Liver (tissue), 9 donors: ENCODE results near the gene DOCK11. TPM values are rescaled to one million over a fixed set of nuclear protein-coding genes. Genes with fewer than 3 reads are reported as not detected.

ENCODE experiments used
- DNase-seq: peaks from one replicate; pipeline ENCODE4 v3.0.0-alpha.2; 2017; ENCODE audit warnings: low spot score
- H3K27ac ChIP-seq, 2 donors: one replicate each; pipeline ENCODE4 v1.7.0; 2013; ENCODE audit warnings: inconsistent platforms in 2 of 2, low read length in 2 of 2, control low read depth in 1 of 2, low read depth in 1 of 2, mild to moderate bottlenecking in 1 of 2
- H3K27me3 ChIP-seq, 4 donors: one replicate each; pipeline versions ENCODE4 v1.6.1 to v1.7.0; 2013; ENCODE audit warnings: low read length in 3 of 4, inconsistent platforms in 1 of 4, mild to moderate bottlenecking in 1 of 4, moderate library complexity in 1 of 4; ENCODE audit not compliant: control insufficient read depth in 4 of 4, insufficient read depth in 4 of 4
- H3K36me3 ChIP-seq, 4 donors: one replicate each; pipeline versions ENCODE4 v1.6.1 to v1.7.0; 2013; ENCODE audit warnings: low read length in 3 of 4, mild to moderate bottlenecking in 3 of 4, low read depth in 1 of 4, moderate library complexity in 1 of 4; ENCODE audit not compliant: control insufficient read depth in 4 of 4, insufficient read depth in 3 of 4
- H3K4me1 ChIP-seq, 4 donors: one replicate each; pipeline versions ENCODE4 v1.6.1 to v1.7.0; 2013; ENCODE audit warnings: low read length in 3 of 4, mild to moderate bottlenecking in 3 of 4, moderate library complexity in 1 of 4; ENCODE audit not compliant: control insufficient read depth in 4 of 4, insufficient read depth in 4 of 4
- H3K4me3 ChIP-seq, 3 donors: one replicate each; pipeline versions ENCODE4 v1.6.1 to v1.7.0; 2013; ENCODE audit warnings: low read length in 3 of 3, control low read depth in 1 of 3, low read depth in 1 of 3, mild to moderate bottlenecking in 1 of 3
- H3K9ac ChIP-seq, 2 donors: one replicate each; pipeline ENCODE4 v1.7.0; 2013; ENCODE audit warnings: low read length in 2 of 2, mild to moderate bottlenecking in 2 of 2, moderate library complexity in 2 of 2, control low read depth in 1 of 2, low read depth in 1 of 2
- H3K9me3 ChIP-seq, 4 donors: one replicate each; pipeline versions ENCODE4 v1.6.1 to v1.7.0; 2013; ENCODE audit warnings: low read length in 3 of 4; ENCODE audit not compliant: control insufficient read depth in 4 of 4
- ATF3 ChIP-seq: IDR thresholded peaks from 2 replicates; pipeline ENCODE4 v1.6.1; 2016; ENCODE audit warnings: antibody characterized with exemption
- CTCF ChIP-seq: fragments of 150-350 bp; IDR thresholded peaks from 2 replicates; pipeline ENCODE4 v1.5.1; 2017; ENCODE audit warnings: improper control_type of control experiment, low read depth, low read length; ENCODE audit not compliant: missing input control
- EGR1 ChIP-seq, 2 donors: IDR thresholded peaks; 2 replicates each; pipeline ENCODE4 v1.6.1; 2016 to 2018; ENCODE audit warnings: antibody characterized with exemption in 2 of 2, low read depth in 2 of 2
- FOXA2 ChIP-seq: IDR thresholded peaks from 2 replicates; pipeline ENCODE4 v1.6.1; 2016; ENCODE audit warnings: antibody characterized with exemption
- HNF4G ChIP-seq: IDR thresholded peaks from 2 replicates; pipeline ENCODE4 v1.6.1; 2016; ENCODE audit warnings: antibody characterized with exemption
- MAX ChIP-seq: IDR thresholded peaks from 2 replicates; pipeline ENCODE4 v1.6.1; 2016; ENCODE audit warnings: antibody characterized with exemption
- NR2F2 ChIP-seq: IDR thresholded peaks from 2 replicates; pipeline ENCODE4 v1.6.1; 2016; ENCODE audit warnings: antibody characterized with exemption
- RAD21 ChIP-seq, 2 donors: IDR thresholded peaks; 2 replicates each; pipeline ENCODE4 v1.6.1; 2016; ENCODE audit warnings: antibody characterized with exemption in 2 of 2, mild to moderate bottlenecking in 2 of 2
- REST ChIP-seq: IDR thresholded peaks from 2 replicates; pipeline ENCODE4 v1.6.1; 2016; ENCODE audit warnings: antibody characterized with exemption, mild to moderate bottlenecking
- TAF1 ChIP-seq: conservative IDR thresholded peaks from 2 replicates; pipeline ENCODE4 v1.6.1; 2016; ENCODE audit warnings: antibody characterized with exemption, mild to moderate bottlenecking
- YY1 ChIP-seq: IDR thresholded peaks from 2 replicates; pipeline ENCODE4 v1.6.1; 2016; ENCODE audit warnings: antibody characterized with exemption, mild to moderate bottlenecking
- ZBTB33 ChIP-seq: IDR thresholded peaks from 2 replicates; pipeline ENCODE4 v1.6.1; 2016; ENCODE audit warnings: antibody characterized with exemption
- WGBS: extraction: QIAGEN DNeasy Blood & Tissue Kit; methylation state at CpG from one replicate; pipeline ENCODE4 v1.1.7; 2013; 5-methylcytosine and 5-hydroxymethylcytosine counted together
- polyA plus RNA-seq, 2 donors: library from polyadenylated mRNA; stranded (reverse) in 1 of 2; unstranded in 1 of 2; fragments of 200-250 nt in 1 of 2; fragments of >200 nt in 1 of 2; fragmentation: Nextera tagmentation in 1 of 2; extraction: Ambion mirVana in 1 of 2; gene quantifications; one replicate each; pipeline versions ENCODE4 v1.2.1 to v1.2.3, GENCODE V29; 2013 to 2015
- total RNA-seq, 2 donors: library from RNA; depleted of rRNA; stranded (reverse); fragments of >200 nt; gene quantifications; one replicate each; pipeline ENCODE4 v1.2.3, GENCODE V29; 2014
- donor health status: healthy.
- donor health status: healthy.
- donor health status: healthy.
- donor health status: healthy.
- donor health status: healthy.

Gene DOCK11
- total and polyA plus RNA-seq, 4 donors = 1.3 to 9.3 (median 3.7) TPM

- TF ChIP-seq REST (peak; percentile 31), ATF3 (no peak), FOXA2 (no peak)
These were observed 130.7 kb downstream of the DOCK11 start (continued) for GRCh38 chrX:118626346-118626745.

GRCh38 chrX:118627084-118627758 lies 131.6 kb downstream of the DOCK11 start:
- H3K9ac ChIP-seq = no peak overlapping the region
- no peak for TF ChIP-seq REST
- peak; percentile 35 to 36 for TF ChIP-seq EGR1 (IDR thresholded peaks at IDR 0.05; ENCODE audit: low read depth in 2 of 2)
- peak; percentile 40 for TF ChIP-seq CTCF
- TF ChIP-seq YY1 = no peak
- peak; percentile 62 to 67 for TF ChIP-seq RAD21 (IDR thresholded peaks at IDR 0.05)
- WGBS = 39% methylated on average over 5 of the region's 5 CpGs
- peak overlapping the region; percentile 36 to 63 for H3K27ac ChIP-seq
- H3K4me1 ChIP-seq = peaks cover 0 to 11% (median 6%) of the 10 kb centered on the region in 4 donors
- no peaks in the 10 kb centered on the region for H3K36me3 ChIP-seq
- no peaks in the 10 kb centered on the region for H3K9me3 ChIP-seq
- no peak for DNase-seq
- peaks cover 0 to 4% (median 0%) of the 10 kb centered on the region in 4 donors for H3K27me3 ChIP-seq
- no peak overlapping the region for H3K4me3 ChIP-seq

GRCh38 chrX:118630848-118631247 lies 135.2 kb downstream of the DOCK11 start:
- Histone ChIP-seq H3K4me1 (peaks cover 0 to 9% (median 6%) of the 10 kb centered on the region in 4 donors), H3K4me3 (no peak overlapping the region), H3K36me3 (no peaks in the 10 kb centered on the region), H3K9ac (no peak overlapping the region), H3K9me3 (no peaks in the 10 kb centered on the region), H3K27ac (no peak overlapping the region), H3K27me3 (no peaks in the 10 kb centered on the region)
- WGBS = 82% methylated on average over 7 of the region's 7 CpGs
- DNase-seq = no peak
- TF ChIP-seq REST (no peak), YY1 (no peak), RAD21 (IDR thresholded peaks at IDR 0.05) (no peak), NR2F2 (no peak), MAX (no peak), HNF4G (no peak), ZBTB33 (no peak), EGR1 (IDR thresholded peaks at IDR 0.05; ENCODE audit: low read depth in 2 of 2) (no peak), FOXA2 (no peak), TAF1 (no peak)
